ENCODE measurements around the gene PHACTR2.

PHACTR2 gene

GRCh38 chr6:143675946-143676345 is 1.8 kb upstream of the PHACTR2 start:
- DNase-seq: no peak

- DNase-seq: no peak
Measured at GRCh38 chr6:143676437-143677045, 1.2 kb upstream of the PHACTR2 start.

GRCh38 chr6:143677577-143677890 is 231 bp upstream of the PHACTR2 start:
- DNase-seq: no peak

GRCh38 chr6:143679041-143679440 is 1.3 kb downstream of the PHACTR2 start:
- no peak for DNase-seq

- DNase-seq: no peak
Measured at GRCh38 chr6:143680141-143680540, 2.4 kb downstream of the PHACTR2 start.

GRCh38 chr6:143682805-143683204 is 5.0 kb downstream of the PHACTR2 start:
- no peak for DNase-seq

GRCh38 chr6:143684486-143684885 is 6.7 kb downstream of the PHACTR2 start:
- DNase-seq: no peak

GRCh38 chr6:143685653-143686052 is 7.9 kb downstream of the PHACTR2 start:
- DNase-seq: no peak

- DNase-seq: no peak
Measured at GRCh38 chr6:143687591-143687990, 9.8 kb downstream of the PHACTR2 start.

GRCh38 chr6:143688681-143689080 is 10.9 kb downstream of the PHACTR2 start:
- DNase-seq: no peak

- DNase-seq: no peak
Measured at GRCh38 chr6:143689852-143690251, 12.1 kb downstream of the PHACTR2 start.

GRCh38 chr6:143691155-143691554 is 13.4 kb downstream of the PHACTR2 start:
- DNase-seq: no peak

- no peak for DNase-seq
Measured at GRCh38 chr6:143691900-143692636, 14.3 kb downstream of the PHACTR2 start.

- no peak for DNase-seq
Measured at GRCh38 chr6:143692696-143693095, 14.9 kb downstream of the PHACTR2 start.

GRCh38 chr6:143694013-143694412 is 16.2 kb downstream of the PHACTR2 start:
- DNase-seq: no peak

- no peak for DNase-seq
Measured at GRCh38 chr6:143694560-143694959, 16.8 kb downstream of the PHACTR2 start.

- no peak for DNase-seq
Measured at GRCh38 chr6:143695130-143695968, 17.6 kb downstream of the PHACTR2 start.

GRCh38 chr6:143695969-143696663 is 18.4 kb downstream of the PHACTR2 start:
- no peak for DNase-seq

- no peak for DNase-seq
Measured at GRCh38 chr6:143696664-143697000, 18.9 kb downstream of the PHACTR2 start.

GRCh38 chr6:143697076-143697800 is 19.5 kb downstream of the PHACTR2 start:
- no peak for DNase-seq

GRCh38 chr6:143698329-143698728 is 20.6 kb downstream of the PHACTR2 start:
- no peak for DNase-seq

GRCh38 chr6:143698759-143699429 is 21.1 kb downstream of the PHACTR2 start:
- no peak for DNase-seq
